Fibroblast of pulmonary artery (primary cell): ENCODE results near the gene HSPA1L.
"Not testable (repeated sequence)": the region's sequence is repeated elsewhere in the genome, so short reads cannot be mapped to it uniquely, and the experiment has no call there.

Source experiments
- DNase-seq: peaks from one replicate; pipeline ENCODE4 v3.0.0-alpha.2; 2010; ENCODE audit warnings: low read depth
- H3K4me3 ChIP-seq: replicated peaks from 2 replicates; pipeline ENCODE4 v1.5.1; 2011; ENCODE audit warnings: low read depth, mild to moderate bottlenecking, control low read depth, low read length, moderate library complexity
- TF ChIP-seq, protein P1 (sequence below): IDR thresholded peaks from 2 replicates; pipeline ENCODE4 v1.5.1; 2011; ENCODE audit warnings: mild to moderate bottlenecking, control low read depth, low read length, inconsistent platforms; ENCODE audit errors: missing control alignments

The HSPA1L gene

DNA sequence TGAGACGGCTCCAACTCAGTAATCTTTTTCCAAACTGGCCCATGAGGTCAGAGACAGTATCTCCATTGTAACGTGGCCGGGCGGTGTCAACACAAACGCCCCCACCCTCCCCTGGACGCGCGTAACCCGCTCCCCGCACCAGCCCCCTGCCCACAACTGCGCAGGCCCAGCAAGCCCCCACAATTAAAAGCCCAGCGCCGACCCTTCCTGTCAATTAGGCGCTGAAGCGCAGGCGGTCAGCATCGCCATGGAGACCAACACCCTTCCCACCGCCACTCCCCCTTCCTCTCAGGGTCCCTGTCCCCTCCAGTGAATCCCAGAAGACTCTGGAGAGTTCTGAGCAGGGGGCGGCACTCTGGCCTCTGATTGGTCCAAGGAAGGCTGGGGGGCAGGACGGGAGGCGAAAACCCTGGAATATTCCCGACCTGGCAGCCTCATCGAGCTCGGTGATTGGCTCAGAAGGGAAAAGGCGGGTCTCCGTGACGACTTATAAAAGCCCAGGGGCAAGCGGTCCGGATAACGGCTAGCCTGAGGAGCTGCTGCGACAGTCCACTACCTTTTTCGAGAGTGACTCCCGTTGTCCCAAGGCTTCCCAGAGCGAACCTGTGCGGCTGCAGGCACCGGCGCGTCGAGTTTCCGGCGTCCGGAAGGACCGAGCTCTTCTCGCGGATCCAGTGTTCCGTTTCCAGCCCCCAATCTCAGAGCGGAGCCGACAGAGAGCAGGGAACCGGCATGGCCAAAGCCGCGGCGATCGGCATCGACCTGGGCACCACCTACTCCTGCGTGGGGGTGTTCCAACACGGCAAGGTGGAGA lies at the start of gene HSPA1L, which contains the start of gene HSPA1A:
HSPA1L (minus strand) TSS at position 259 of the 814 bp plus-strand sequence. CDS start 3,311 bp downstream, outside the sequence.
HSPA1A (plus strand) TSS at position 519 of the 814 bp plus-strand sequence; CDS start at position 733, 214 bp downstream.
- TF ChIP-seq, protein P1, sequence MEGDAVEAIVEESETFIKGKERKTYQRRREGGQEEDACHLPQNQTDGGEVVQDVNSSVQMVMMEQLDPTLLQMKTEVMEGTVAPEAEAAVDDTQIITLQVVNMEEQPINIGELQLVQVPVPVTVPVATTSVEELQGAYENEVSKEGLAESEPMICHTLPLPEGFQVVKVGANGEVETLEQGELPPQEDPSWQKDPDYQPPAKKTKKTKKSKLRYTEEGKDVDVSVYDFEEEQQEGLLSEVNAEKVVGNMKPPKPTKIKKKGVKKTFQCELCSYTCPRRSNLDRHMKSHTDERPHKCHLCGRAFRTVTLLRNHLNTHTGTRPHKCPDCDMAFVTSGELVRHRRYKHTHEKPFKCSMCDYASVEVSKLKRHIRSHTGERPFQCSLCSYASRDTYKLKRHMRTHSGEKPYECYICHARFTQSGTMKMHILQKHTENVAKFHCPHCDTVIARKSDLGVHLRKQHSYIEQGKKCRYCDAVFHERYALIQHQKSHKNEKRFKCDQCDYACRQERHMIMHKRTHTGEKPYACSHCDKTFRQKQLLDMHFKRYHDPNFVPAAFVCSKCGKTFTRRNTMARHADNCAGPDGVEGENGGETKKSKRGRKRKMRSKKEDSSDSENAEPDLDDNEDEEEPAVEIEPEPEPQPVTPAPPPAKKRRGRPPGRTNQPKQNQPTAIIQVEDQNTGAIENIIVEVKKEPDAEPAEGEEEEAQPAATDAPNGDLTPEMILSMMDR = no peak
- peak; percentile 96 for DNase-seq

DNA sequence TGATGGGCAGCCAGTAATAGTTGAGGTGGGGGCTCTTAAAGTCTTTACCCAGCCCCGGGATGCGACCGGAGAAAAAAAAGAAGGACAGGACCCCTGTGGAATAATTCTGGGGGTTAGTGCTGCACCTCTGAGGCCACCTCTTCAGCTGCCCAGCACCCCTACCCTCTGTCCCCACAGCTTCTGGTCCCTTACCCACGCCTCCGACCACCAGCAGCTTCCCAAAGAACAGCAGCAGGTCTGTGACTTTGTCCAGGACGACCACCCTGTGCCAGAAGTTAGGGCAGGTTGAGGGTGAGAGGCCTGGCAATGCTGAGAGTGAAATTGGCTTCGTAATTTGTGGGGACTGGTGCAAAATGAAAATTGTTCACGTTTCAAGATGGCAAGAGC lies 49.7 kb upstream of the HSPA1L start:
- TF ChIP-seq, protein P1 = no peak
- DNase-seq = no peak
- no peak overlapping the region for H3K4me3 ChIP-seq

More for the DNA sequence above, at the start of gene HSPA1L, which contains the start of gene HSPA1A:
- peak within 1 kb of the TSS; percentile 66 for H3K4me3 ChIP-seq

DNA sequence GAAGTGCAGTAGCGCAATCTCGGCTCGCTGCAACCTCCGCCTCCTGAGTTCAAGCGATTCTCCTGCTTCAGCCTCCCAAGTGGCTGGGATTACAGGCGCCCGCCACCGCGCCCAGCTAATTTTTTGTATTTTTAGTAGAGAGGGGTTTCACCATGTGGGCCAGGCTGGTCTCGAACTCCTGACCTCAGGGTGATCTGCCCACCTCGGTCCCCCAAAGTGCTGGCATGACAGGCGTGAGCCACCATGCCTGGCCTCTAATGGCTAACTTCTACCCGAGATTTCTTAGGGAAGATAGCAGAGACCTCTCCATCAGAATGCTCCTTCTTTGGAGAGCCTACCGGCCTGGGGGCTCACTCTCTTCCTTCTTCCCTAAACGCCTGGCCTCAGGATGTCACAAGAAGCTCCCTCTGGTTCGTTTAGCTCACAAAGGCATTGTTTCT lies 49.1 kb upstream of the HSPA1L start:
- H3K4me3 ChIP-seq = peak overlapping the region; percentile 63
- not testable (repeated sequence) for DNase-seq

DNA sequence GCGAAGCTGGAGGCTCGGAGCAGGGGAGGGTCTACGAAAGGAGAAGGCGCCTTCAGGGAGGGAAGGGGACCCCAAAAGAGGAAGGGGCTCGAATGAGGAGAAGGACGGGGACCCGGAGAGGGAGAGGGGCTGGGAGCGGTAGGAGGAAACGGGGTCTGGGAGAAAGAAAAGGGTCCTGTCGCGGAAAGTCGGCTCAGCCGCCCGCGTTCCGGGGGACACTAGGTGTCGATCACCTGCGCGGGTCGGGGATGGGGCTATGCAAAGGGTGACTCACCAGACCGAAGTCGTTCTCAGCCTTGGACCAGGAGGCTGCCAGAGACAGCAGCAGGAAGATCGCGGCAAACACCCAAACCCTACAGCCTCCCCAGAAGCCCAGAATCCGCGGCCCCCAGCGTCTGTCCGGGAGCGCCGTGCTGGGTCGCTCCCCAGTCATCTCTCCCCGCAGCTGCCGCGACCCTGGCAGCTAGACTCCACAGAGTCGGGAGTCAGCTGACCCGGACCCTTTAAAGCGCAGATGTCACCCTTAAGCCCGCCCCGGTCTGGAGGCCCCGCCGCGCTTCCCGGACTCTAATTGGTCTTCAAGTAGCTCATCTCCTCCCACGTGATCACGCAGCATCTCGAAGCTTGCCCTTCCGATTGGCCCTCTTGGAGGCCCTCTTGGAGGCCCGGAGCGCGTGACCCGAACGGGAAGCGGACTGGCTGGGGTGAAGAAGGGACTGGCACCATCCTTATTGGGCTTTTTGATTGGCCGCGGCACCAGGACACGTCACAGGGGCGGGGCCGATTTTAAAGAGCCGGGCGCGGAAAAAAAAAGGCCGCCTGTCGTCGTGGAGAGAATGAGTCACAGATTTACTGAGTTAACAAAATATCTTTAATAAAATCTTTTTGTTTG lies 47.5 kb upstream of the HSPA1L start, which contains the start of gene NEU1:
NEU1 (minus strand) TSS at position 478 of the 892 bp plus-strand sequence; CDS start at position 433, 45 bp downstream.
- TF ChIP-seq, protein P1 = no peak
- peak; percentile 100 for DNase-seq
- H3K4me3 ChIP-seq = peak within 1 kb of the TSS; percentile 98

DNA sequence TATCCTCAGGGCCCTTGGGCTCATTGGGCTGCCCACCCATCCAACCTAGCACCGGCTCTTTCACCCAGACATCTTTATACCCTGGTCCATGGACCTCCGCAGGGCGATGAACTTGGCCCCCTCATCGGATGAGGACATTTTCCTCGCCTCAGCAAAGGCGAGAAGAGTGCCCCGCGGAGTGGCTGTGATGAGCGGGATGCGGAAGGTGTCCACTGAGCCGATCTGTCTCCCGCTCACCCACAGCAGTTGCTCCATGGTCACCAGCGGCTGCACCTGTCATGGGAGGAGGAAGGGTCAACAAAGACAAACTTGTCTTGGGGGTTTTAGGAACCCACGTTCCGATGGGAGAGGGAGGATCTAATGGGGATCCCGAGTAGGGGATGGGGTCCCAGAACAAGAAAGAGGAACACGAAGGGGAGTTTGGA lies 46.8 kb upstream of the HSPA1L start:
- DNase-seq = no peak
- H3K4me3 ChIP-seq = peak overlapping the region; percentile 98
- TF ChIP-seq, protein P1 = no peak

DNA sequence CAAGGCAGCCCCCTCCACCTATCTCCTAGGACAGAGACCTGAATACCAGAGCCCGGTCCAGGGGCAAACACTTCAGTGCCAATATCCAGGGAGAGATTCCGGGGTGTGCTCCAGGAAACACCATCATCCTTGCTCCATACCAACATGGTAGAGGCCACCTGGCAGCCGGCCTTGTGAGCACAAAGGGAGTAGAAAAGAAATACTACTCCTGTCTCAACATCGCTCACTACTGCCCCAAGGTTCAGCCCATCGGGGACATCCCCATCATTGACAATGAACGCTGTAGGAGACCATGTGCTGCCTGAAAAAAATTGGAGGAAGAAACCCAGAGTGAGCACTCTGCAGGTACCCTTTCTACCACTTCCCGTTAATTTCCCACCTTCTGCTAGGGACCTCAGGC lies 46.1 kb upstream of the HSPA1L start:
- H3K4me3 ChIP-seq = no peak overlapping the region
- TF ChIP-seq, protein P1 = no peak
- no peak for DNase-seq

DNA sequence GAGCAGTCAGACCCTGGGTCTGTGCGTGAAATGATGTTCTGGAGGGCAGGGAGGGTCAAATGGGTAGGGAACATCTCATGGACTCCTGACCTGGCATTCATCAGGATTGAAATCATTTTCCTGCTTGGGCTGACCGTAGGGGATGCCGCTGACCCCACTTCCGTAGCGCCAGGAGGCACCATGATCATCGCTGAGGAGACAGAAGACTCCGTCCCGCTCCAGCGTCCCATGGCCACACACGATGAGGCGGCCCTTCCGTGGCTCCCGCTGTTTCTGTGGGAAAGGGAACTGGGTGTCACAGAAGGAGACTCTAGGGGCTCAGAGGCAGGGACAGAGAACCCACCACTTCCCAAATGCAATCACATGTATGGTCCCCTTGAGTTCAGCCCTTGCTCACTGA lies 45.3 kb upstream of the HSPA1L start:
- TF ChIP-seq, protein P1 = no peak
- DNase-seq = no peak
- no peak overlapping the region for H3K4me3 ChIP-seq
